GM19099 (cell line): ENCODE data around the gene RPS2.

Experiments
- POLR2A ChIP-seq: IDR thresholded peaks from 3 replicates; pipeline ENCODE4 v1.6.1; 2011; ENCODE audit warnings: low read depth; ENCODE audit not compliant: insufficient read length; ENCODE audit errors: extremely low read depth

RPS2 gene

DNA sequence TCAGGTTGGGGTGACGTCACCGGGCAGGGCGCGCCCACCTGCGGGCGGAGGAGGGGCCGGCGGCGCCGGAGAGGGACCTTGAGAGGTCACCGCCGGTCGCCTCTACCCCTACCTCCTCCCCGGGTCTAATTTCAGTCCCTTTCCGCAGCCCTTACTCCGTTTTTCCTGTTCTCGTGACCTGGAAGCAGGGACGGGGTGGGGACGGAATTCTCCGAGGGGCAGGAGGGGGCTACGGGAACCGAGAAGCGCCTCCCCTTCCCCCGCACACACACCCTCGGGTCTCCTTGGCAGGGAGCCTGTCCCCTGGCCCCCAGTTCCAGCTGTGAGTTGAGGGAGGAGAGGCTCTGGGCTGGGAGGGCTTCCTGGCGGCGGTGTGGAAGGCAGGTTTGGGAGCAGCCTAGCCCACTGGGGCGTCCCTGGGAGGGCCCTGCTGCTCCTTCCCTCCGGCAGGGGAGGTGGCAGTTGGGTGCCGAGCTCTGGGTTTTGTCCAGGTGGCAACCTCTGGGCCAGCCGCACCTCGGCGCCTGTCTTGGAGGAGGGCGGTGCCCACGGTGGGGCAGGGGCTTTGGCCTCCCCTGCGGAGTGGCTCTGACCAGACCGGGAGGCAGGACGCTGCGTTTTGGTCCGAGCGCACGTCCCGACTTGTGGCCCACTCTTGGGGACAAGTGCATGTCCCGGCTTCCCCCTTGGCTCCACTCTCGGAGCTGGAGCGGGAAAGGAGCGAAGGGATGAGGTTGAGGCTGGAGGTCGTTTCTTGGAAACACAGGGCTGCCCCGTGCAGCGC lies 25.9 kb upstream of the RPS2 start:
- TF ChIP-seq POLR2A, result peak; percentile 35

- TF ChIP-seq POLR2A, result no peak
Measured at GRCh38 chr16:1990101-1990350, 25.4 kb upstream of the RPS2 start.

DNA sequence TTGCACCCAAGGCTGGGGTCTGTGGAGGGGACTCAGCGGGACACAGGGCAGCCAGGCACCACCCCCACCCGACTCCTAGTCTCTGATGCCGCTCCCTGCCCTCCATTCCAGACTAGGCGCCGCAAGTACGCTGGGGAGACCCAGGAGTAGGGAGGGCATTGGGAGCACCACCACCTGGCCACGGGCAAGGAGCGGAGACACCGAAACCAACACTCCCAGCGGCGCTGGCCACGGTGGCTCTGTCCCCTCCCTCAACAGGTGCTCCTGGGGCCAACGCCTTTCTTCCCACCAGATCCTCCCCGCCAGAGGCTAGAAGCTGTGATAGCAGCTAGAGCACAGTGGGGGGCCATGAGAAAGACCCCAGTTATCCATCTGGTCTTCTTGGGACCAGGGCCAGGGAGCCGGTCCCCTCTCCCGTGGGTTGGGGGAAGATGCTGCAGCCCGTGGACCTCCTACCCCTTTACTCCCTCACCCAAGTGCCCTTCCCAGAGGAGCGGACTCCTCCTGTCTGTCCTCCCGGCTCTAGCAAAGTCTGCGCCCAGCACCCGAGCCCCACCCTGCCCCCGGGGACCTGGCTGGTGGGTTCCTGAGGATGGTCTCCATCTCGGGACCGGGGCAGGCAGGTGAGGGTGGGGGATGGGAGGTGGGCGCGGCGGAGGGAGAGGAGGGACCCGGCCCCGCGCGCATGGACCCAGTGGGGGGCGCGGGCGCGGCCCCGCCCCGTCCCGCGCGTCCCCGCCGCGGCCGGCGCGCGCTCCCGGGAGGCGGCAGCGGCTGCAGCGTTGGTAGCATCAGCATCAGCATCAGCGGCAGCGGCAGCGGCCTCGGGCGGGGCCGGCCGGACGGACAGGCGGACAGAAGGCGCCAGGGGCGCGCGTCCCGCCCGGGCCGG lies 24.8 kb upstream of the RPS2 start, which contains the start of gene SYNGR3:
TSS of gene SYNGR3 (plus strand) at position 762 of the 892 bp plus-strand sequence. CDS start 133 bp downstream, outside the sequence.
- TF ChIP-seq POLR2A, result no peak

DNA sequence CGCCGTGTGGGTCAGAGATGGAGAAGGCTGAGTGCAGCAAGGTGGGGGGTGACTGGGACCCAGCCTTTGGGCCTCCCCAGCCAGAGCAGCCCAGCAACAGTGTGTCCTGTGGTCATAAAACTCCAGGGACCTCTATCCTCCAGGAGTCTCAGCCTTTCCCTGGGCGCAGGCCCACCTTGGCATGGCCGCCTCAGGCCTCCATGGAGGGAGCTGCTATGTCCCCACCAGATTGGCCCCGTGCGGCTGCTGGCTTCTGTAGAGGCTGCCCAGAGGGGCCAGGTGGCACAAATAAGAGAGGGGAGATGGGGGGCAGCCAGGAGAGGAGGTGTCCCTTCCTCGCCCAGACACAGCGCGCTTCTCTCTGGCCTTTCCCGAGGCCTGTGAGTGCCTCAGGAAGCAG lies 22.6 kb upstream of the RPS2 start:
- no peak for TF ChIP-seq POLR2A

GRCh38 chr16:1985466-1986150 lies 21.0 kb upstream of the RPS2 start:
- no peak for TF ChIP-seq POLR2A

GRCh38 chr16:1984347-1985225 lies 20.0 kb upstream of the RPS2 start:
- TF ChIP-seq POLR2A, result no peak

- peak; percentile 93 for TF ChIP-seq POLR2A
Measured at GRCh38 chr16:1983544-1984346, 19.1 kb upstream of the RPS2 start, which contains the start of gene GFER. TSS of gene GFER (plus strand) at chr16:1984193. CDS start at chr16:1984219, 26 bp downstream.

GRCh38 chr16:1982991-1983543 lies 18.4 kb upstream of the RPS2 start:
- no peak for TF ChIP-seq POLR2A

- no peak for TF ChIP-seq POLR2A
Measured at GRCh38 chr16:1982013-1982433, 17.4 kb upstream of the RPS2 start.

GRCh38 chr16:1981398-1981836 lies 16.8 kb upstream of the RPS2 start, which contains the start of gene NOXO1:
TSS of gene NOXO1 (minus strand) at chr16:1981469. CDS start at chr16:1981179, 290 bp downstream.
- no peak for TF ChIP-seq POLR2A

GRCh38 chr16:1980770-1981087 lies 16.1 kb upstream of the RPS2 start:
- no peak for TF ChIP-seq POLR2A

GRCh38 chr16:1980030-1980769 lies 15.6 kb upstream of the RPS2 start:
- no peak for TF ChIP-seq POLR2A
